Measurements from ENCODE around the gene FBLN5.

The FBLN5 gene

DNA sequence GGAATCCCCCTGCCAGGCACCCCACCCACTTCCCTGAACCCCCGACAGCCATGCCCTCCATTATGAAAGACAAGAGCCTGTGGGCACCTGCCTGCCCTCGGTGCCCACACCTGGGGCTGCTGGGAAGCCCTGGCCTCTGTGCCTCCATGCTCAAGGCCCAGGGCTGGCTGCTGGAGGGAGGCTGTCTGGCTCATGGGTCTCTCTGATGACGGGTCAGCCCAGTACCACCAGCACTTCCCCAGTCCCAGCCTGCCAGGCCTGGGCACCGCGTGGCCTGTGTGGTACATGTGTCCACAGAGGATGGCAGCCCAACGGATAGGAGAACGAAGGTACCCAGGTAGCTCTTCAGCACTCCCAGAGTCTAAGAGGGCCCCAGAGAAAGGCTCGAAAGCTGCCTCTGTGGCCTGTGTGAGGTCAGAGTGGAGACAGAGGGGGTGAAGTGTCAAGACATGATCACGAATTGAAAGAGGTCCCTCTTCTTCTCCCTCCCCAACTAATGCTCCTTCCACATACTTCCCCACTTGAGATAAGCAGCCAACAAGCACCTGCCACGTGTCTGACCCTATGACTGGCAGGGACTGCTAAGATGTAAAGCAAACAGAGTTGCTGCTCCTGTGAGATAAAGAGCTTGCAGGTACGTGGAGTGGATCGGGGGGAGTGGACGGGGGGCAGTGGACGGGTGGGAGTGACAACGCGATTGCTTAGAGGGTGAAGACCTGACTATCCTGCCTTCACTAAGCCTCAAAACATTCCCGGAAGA is 21.2 kb downstream of the FBLN5 start:
- no peak for DNase-seq (ENCODE audit: low spot score)
- TF ChIP-seq, protein P1, sequence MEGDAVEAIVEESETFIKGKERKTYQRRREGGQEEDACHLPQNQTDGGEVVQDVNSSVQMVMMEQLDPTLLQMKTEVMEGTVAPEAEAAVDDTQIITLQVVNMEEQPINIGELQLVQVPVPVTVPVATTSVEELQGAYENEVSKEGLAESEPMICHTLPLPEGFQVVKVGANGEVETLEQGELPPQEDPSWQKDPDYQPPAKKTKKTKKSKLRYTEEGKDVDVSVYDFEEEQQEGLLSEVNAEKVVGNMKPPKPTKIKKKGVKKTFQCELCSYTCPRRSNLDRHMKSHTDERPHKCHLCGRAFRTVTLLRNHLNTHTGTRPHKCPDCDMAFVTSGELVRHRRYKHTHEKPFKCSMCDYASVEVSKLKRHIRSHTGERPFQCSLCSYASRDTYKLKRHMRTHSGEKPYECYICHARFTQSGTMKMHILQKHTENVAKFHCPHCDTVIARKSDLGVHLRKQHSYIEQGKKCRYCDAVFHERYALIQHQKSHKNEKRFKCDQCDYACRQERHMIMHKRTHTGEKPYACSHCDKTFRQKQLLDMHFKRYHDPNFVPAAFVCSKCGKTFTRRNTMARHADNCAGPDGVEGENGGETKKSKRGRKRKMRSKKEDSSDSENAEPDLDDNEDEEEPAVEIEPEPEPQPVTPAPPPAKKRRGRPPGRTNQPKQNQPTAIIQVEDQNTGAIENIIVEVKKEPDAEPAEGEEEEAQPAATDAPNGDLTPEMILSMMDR (IDR thresholded peaks at IDR 0.05; ENCODE audit: extremely low read depth, insufficient read depth, missing control alignments) = no peak
- in situ Hi-C loops (cut with MboI; ENCODE audit: low pct_unique_long_range_greater_than_20kb, low sequenced_read_pairs, unreplicated experiment) = no loop called here

DNA sequence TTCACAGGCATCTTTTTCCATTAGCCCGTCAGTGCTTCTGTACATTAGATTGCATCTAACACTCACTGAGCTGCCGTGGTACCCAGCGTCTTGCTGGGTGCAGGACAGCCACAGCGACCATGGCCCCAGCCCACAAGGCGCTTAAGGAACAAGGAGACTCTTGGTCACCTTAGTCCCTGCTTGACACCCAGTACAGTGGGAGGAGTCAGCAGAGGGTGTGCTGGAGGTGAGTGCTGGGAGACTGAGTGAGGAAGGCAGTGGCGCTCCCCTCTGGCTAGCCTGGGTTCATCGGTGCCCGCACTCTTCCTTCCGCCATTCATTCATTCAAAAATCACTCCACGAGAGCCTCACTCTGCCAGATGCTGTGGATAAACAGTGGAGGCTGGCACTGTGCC is 21.8 kb downstream of the FBLN5 start:
- no peak for DNase-seq (ENCODE audit: low spot score)
- in situ Hi-C loops (cut with MboI; ENCODE audit: low pct_unique_long_range_greater_than_20kb, low sequenced_read_pairs, unreplicated experiment) = no loop called here
- TF ChIP-seq, protein P1 (IDR thresholded peaks at IDR 0.05; ENCODE audit: extremely low read depth, insufficient read depth, missing control alignments) = no peak

DNA sequence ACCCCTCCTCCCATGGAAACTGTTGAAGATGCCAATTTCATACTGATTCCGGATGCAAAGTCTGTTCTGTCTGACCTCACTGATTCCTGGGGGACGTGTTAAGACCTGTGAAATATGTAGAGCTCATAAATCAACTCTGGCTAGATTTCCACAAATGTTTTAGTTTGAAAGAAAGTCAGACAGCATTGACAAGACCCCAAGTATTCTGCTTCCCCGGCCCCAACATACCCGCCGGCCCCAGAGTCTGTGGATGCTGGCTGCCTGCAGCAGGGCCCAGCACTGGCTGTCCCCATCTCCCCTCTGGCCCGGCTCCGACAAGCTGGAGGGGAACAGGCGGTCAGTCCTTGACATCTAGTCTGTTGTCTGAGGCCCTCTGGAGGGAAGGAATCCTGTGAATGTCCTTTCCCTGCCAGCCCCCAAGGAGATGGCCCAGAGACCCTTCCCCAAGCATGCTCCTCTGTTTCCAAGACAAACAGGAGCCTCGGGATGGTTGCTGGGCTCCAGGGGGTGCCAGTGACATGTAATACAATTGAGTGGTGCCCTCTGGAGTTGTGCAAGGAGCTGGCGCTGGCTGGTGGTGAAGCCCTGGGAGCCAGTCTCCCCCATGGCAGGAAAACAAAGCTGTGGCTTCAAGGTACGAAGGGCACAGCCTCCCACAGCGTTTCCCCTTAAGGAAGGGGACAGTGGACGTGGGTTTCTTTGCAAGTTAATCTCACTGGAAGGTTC is 22.3 kb downstream of the FBLN5 start:
- in situ Hi-C loops (cut with MboI; ENCODE audit: low pct_unique_long_range_greater_than_20kb, low sequenced_read_pairs, unreplicated experiment) = no loop called here
- TF ChIP-seq, protein P1 (IDR thresholded peaks at IDR 0.05; ENCODE audit: extremely low read depth, insufficient read depth, missing control alignments) = no peak
- no peak for DNase-seq (ENCODE audit: low spot score)

DNA sequence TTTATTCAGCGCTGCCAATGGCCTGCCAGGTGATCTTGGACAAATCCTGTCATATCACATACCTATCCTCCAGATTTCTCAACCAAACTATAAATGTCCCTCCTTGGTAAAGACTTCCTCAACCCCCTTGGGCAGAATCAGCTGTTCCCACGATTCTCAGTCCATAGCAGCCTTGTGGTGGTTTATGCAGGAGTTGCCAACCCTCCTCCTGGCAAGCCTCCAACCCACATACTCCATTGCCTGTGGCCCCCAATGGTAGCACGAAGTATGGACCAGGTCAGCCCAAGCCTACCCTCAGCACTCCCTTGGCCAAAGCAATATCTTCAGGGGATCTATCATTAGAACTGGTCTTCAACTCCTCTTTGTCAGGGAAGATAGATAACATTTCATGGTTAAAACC is 27.0 kb downstream of the FBLN5 start:
- in situ Hi-C loops (cut with MboI; ENCODE audit: low pct_unique_long_range_greater_than_20kb, low sequenced_read_pairs, unreplicated experiment) = no loop called here
- TF ChIP-seq, protein P1 (IDR thresholded peaks at IDR 0.05; ENCODE audit: extremely low read depth, insufficient read depth, missing control alignments) = no peak

DNA sequence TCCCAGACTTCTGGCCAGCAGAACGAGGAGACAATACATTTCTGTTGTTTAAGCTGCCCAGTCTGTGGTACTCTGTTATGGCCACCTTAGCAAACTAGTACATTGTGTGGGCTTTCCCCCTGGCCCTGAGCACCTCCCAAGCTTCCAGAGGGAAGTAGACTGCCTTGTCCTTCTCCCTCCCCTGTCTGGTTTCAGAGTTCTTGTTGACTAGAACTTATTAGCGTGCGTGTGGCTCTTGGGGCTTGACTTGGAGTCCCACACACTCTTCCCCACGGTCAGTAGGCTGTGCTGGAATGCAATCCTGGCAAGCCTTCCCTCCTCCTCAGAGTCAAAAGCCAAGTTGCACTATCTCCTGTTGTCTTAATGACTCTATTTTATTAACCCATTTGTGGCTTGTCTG is 27.7 kb downstream of the FBLN5 start:
- in situ Hi-C loops (cut with MboI; ENCODE audit: low pct_unique_long_range_greater_than_20kb, low sequenced_read_pairs, unreplicated experiment) = no loop called here
- TF ChIP-seq, protein P1 (IDR thresholded peaks at IDR 0.05; ENCODE audit: extremely low read depth, insufficient read depth, missing control alignments) = no peak
- DNase-seq (ENCODE audit: low spot score) = no peak

More for the DNA sequence above, 27.0 kb downstream of the FBLN5 start:
- DNase-seq (ENCODE audit: low spot score) = no peak

DNA sequence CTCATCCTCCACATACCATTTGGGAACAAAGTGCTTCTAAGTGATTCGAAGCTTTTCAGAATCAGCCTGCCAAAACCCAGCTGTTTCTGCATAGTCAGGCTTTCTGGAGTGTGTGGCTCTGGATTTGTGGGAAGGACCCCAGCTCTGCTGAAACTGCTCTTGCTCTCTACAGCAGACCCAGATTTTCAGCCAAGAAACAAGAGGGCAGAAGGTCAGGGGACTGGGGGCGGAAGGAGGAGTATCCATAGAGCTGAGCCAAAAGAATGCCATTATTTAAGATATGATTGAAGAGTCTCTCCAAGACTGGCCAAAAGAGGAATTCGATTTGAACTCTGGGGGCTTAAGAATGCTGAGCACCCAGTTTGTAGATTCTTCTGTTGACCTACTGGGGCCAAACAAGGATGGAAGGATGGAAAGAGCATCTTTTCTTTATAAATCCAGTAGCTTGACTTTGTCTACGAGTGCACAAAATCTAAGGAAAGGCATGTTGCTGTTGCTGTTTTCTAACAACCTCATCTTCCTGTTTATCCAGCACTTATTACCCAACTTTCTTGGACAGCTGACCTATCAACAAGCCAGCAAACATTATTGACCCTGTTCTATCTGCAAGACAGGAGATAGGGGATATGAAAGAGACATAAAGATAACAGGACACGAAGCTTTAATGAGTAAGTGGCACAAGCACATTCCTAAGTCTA is 29.2 kb downstream of the FBLN5 start:
- DNase-seq (ENCODE audit: low spot score) = no peak
- in situ Hi-C loops (cut with MboI; ENCODE audit: low pct_unique_long_range_greater_than_20kb, low sequenced_read_pairs, unreplicated experiment) = no loop called here
- TF ChIP-seq, protein P1 (IDR thresholded peaks at IDR 0.05; ENCODE audit: extremely low read depth, insufficient read depth, missing control alignments) = no peak
